Measurements from ENCODE around the gene CLIP2. TPM values are rescaled to one million over a fixed set of nuclear protein-coding genes. Genes with fewer than 3 reads are reported as not detected.

The CLIP2 gene
- total RNA-seq, 4 donors from 2014 or later = 25.5 to 44.3 (median 37.1) TPM

GRCh38 chr7:74405191-74405898, 116.1 kb downstream of the CLIP2 start:
- intact Hi-C loops (cut with DNase I) = no loop called here
- no peaks in the 10 kb centered on the region for H3K9me3 ChIP-seq
- WGBS = 74% methylated on average over 30 of the region's 31 CpGs
- no peak overlapping the region for H3K4me3 ChIP-seq
- peaks cover 14 to 42% (median 40%) of the 10 kb centered on the region in 4 donors for H3K36me3 ChIP-seq
- DNase-seq (ENCODE audit: extremely low spot score) = no peak
- peaks cover 0 to 2% (median 0%) of the 10 kb centered on the region in 4 donors for H3K27me3 ChIP-seq
- no peak for TF ChIP-seq EP300 (IDR thresholded peaks at IDR 0.05)
- peak in 1 of 3 experiments; percentile 46 for TF ChIP-seq CTCF (IDR thresholded peaks at IDR 0.05)
- H3K27ac ChIP-seq (replicated peaks in 1 of 4) = no peak overlapping the region
- no peaks in the 10 kb centered on the region for H3K4me1 ChIP-seq

GRCh38 chr7:74405899-74406512, 116.8 kb downstream of the CLIP2 start:
- Histone ChIP-seq H3K27me3 (peaks cover 0 to 8% (median 0%) of the 10 kb centered on the region in 4 donors), H3K4me1 (no peaks in the 10 kb centered on the region), H3K27ac (replicated peaks in 1 of 4) (no peak overlapping the region), H3K9me3 (no peaks in the 10 kb centered on the region), H3K4me3 (no peak overlapping the region), H3K36me3 (peaks cover 13 to 36% (median 33%) of the 10 kb centered on the region in 4 donors)
- TF ChIP-seq CTCF (IDR thresholded peaks at IDR 0.05) = no peak
- TF ChIP-seq POLR2AphosphoS5 (IDR thresholded peaks at IDR 0.05) = no peak
- TF ChIP-seq EP300 (IDR thresholded peaks at IDR 0.05) = no peak
- no peak for TF ChIP-seq POLR2A (IDR thresholded peaks at IDR 0.05; ENCODE audit: low read depth)
- WGBS = 85% methylated on average over 16 of the region's 20 CpGs
- no peak for DNase-seq (ENCODE audit: extremely low spot score)
- intact Hi-C loops (cut with DNase I) = no loop called here

GRCh38 chr7:74407958-74408357, 118.8 kb downstream of the CLIP2 start:
- Histone ChIP-seq H3K4me1 (no peaks in the 10 kb centered on the region), H3K27me3 (peaks cover 0 to 14% (median 0%) of the 10 kb centered on the region in 4 donors), H3K4me3 (no peak overlapping the region), H3K36me3 (peaks cover 13 to 22% (median 18%) of the 10 kb centered on the region in 4 donors), H3K27ac (replicated peaks in 1 of 4) (no peak overlapping the region), H3K9me3 (no peaks in the 10 kb centered on the region)
- WGBS = 70% methylated on average over 4 of the region's 4 CpGs
- intact Hi-C loops (cut with DNase I) = no loop called here
- no peak for DNase-seq (ENCODE audit: extremely low spot score)
- TF ChIP-seq CTCF (IDR thresholded peaks at IDR 0.05) = no peak

GRCh38 chr7:74409571-74409970, 120.4 kb downstream of the CLIP2 start:
- intact Hi-C loops (cut with DNase I) = no loop called here
- no peak for DNase-seq (ENCODE audit: extremely low spot score)
- H3K27ac ChIP-seq (replicated peaks in 1 of 4) = no peak overlapping the region
- peaks cover 4 to 8% (median 4%) of the 10 kb centered on the region in 4 donors for H3K36me3 ChIP-seq
- H3K27me3 ChIP-seq = peaks cover 0 to 23% (median 0%) of the 10 kb centered on the region in 4 donors
- H3K9me3 ChIP-seq = no peaks in the 10 kb centered on the region
- 61% methylated on average over 7 of the region's 7 CpGs for WGBS
- no peaks in the 10 kb centered on the region for H3K4me1 ChIP-seq
- TF ChIP-seq POLR2AphosphoS5 (IDR thresholded peaks at IDR 0.05) (no peak), EP300 (IDR thresholded peaks at IDR 0.05) (no peak), CTCF (IDR thresholded peaks at IDR 0.05) (no peak), POLR2A (IDR thresholded peaks at IDR 0.05; ENCODE audit: low read depth) (no peak)
- no peak overlapping the region for H3K4me3 ChIP-seq

Measured in esophagus muscularis mucosa (tissue), 4 donors.